ENCODE data around the gene BMPR1B. TPM values are rescaled to one million over a fixed set of nuclear protein-coding genes. Genes with fewer than 3 reads are reported as not detected.

Gene BMPR1B
- polyA plus RNA-seq, 2 of the 4 experiments (the other 2 are of a cell fraction) = 6.4 to 21.2 TPM

- TF ChIP-seq ESRRA (IDR thresholded peaks at IDR 0.05; ENCODE audit: borderline replicate concordance, low read length) (no peak), RCOR1 (IDR thresholded peaks at IDR 0.05; ENCODE audit: low read depth, low read length) (no peak), FOXS1 (CRISPR knock-in tag; IDR thresholded peaks at IDR 0.05) (no peak), CHD2 (IDR thresholded peaks at IDR 0.05; ENCODE audit: low read length, partially characterized antibody) (no peak), RFX5 (IDR thresholded peaks at IDR 0.05) (no peak), USF2 (IDR thresholded peaks at IDR 0.05) (no peak), MAX (IDR thresholded peaks at IDR 0.05) (peak; percentile 58; the same call in 1 of the 2 replicates), MAZ (IDR thresholded peaks at IDR 0.05; ENCODE audit: borderline replicate concordance, low read depth, low read length) (no peak), JUN (IDR thresholded peaks at IDR 0.05) (peak; percentile 82 to 86; a peak in 4 of 5 replicates), ZC3H11A (IDR thresholded peaks at IDR 0.05) (no peak), MAFK (IDR thresholded peaks at IDR 0.05; ENCODE audit: partially characterized antibody) (peak; percentile 55), ZSCAN20 (CRISPR knock-in tag; IDR thresholded peaks at IDR 0.05) (no peak), HEYL (CRISPR knock-in tag; IDR thresholded peaks at IDR 0.05) (no peak), BHLHE40 (IDR thresholded peaks at IDR 0.05; ENCODE audit: low read depth, low read length) (no peak), TP53 (CRISPR knock-in tag; IDR thresholded peaks at IDR 0.05) (no peak), MYC (IDR thresholded peaks at IDR 0.05; ENCODE audit: borderline replicate concordance, low read length) (no peak), CHD4 (IDR thresholded peaks at IDR 0.05; ENCODE audit: borderline replicate concordance) (no peak), HOXA7 (CRISPR knock-in tag; IDR thresholded peaks at IDR 0.05) (no peak), FOSB (CRISPR knock-in tag; IDR thresholded peaks at IDR 0.05) (no peak), EHF (CRISPR knock-in tag; IDR thresholded peaks at IDR 0.05) (no peak), FOSL2 (IDR thresholded peaks at IDR 0.05) (peak; percentile 82), FOSL2 (CRISPR knock-in tag; IDR thresholded peaks at IDR 0.05) (peak; percentile 92), NR3C1 (IDR thresholded peaks at IDR 0.05) (no peak), POLR2A (IDR thresholded peaks at IDR 0.05; ENCODE audit: low read length) (no peak), JUNB (IDR thresholded peaks at IDR 0.05) (peak; percentile 91), HDAC2 (IDR thresholded peaks at IDR 0.05) (no peak), ATOH8 (CRISPR knock-in tag; IDR thresholded peaks at IDR 0.05; ENCODE audit: low read depth) (no peak)
- TF ChIP-seq, protein P1, sequence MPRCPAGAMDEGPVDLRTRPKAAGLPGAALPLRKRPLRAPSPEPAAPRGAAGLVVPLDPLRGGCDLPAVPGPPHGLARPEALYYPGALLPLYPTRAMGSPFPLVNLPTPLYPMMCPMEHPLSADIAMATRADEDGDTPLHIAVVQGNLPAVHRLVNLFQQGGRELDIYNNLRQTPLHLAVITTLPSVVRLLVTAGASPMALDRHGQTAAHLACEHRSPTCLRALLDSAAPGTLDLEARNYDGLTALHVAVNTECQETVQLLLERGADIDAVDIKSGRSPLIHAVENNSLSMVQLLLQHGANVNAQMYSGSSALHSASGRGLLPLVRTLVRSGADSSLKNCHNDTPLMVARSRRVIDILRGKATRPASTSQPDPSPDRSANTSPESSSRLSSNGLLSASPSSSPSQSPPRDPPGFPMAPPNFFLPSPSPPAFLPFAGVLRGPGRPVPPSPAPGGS (IDR thresholded peaks at IDR 0.05) = peak; percentile 73; the same call in 1 of the 3 replicates
- TF ChIP-seq, protein P2, sequence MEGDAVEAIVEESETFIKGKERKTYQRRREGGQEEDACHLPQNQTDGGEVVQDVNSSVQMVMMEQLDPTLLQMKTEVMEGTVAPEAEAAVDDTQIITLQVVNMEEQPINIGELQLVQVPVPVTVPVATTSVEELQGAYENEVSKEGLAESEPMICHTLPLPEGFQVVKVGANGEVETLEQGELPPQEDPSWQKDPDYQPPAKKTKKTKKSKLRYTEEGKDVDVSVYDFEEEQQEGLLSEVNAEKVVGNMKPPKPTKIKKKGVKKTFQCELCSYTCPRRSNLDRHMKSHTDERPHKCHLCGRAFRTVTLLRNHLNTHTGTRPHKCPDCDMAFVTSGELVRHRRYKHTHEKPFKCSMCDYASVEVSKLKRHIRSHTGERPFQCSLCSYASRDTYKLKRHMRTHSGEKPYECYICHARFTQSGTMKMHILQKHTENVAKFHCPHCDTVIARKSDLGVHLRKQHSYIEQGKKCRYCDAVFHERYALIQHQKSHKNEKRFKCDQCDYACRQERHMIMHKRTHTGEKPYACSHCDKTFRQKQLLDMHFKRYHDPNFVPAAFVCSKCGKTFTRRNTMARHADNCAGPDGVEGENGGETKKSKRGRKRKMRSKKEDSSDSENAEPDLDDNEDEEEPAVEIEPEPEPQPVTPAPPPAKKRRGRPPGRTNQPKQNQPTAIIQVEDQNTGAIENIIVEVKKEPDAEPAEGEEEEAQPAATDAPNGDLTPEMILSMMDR (IDR thresholded peaks at IDR 0.05) = no peak
Measured at GRCh38 chr4:95129821-95130311, 372.1 kb downstream of the BMPR1B start (continued).
